IMR-90 (cell line): ENCODE results near the gene MYO1A.

Experiments used
- BHLHE40 ChIP-seq: fragments of 150-350 bp; IDR thresholded peaks from 2 replicates; pipeline ENCODE4 v1.6.1; 2016; ENCODE audit warnings: mild to moderate bottlenecking, low read depth, low read length
- CEBPB ChIP-seq: IDR thresholded peaks from 2 replicates; pipeline ENCODE4 v1.6.1; 2012; ENCODE audit warnings: low read depth, low read length, improper control_type of control experiment
- CTCF ChIP-seq: conservative IDR thresholded peaks from 2 replicates; pipeline ENCODE4 v1.5.1; 2012; ENCODE audit warnings: mild to moderate bottlenecking, low read depth, low read length, improper control_type of control experiment
- FOS ChIP-seq: fragments of 150-350 bp; IDR thresholded peaks from 2 replicates; pipeline ENCODE4 v1.6.1; 2016; ENCODE audit warnings: low read depth, low read length
- MAFK ChIP-seq: IDR thresholded peaks from 2 replicates; pipeline ENCODE4 v1.6.1; 2012; ENCODE audit warnings: low read depth, low read length, improper control_type of control experiment
- MXI1 ChIP-seq: IDR thresholded peaks from 2 replicates; pipeline ENCODE4 v1.6.1; 2012; ENCODE audit warnings: low read depth, mild to moderate bottlenecking, low read length, moderate library complexity, borderline replicate concordance
- NFE2L2 ChIP-seq: fragments of 150-350 bp; IDR thresholded peaks from 2 replicates; pipeline ENCODE4 v1.6.1; 2016; ENCODE audit warnings: low read depth, mild to moderate bottlenecking, low read length
- POLR2A ChIP-seq: IDR thresholded peaks from 2 replicates; pipeline ENCODE4 v1.6.1; 2012; ENCODE audit warnings: mild to moderate bottlenecking, low read depth, low read length
- RAD21 ChIP-seq: IDR thresholded peaks from 2 replicates; pipeline ENCODE4 v1.6.1; 2012; ENCODE audit warnings: low read length, improper control_type of control experiment
- RFX5 ChIP-seq: IDR thresholded peaks from 2 replicates; pipeline ENCODE4 v1.8.0; 2012; ENCODE audit warnings: low read depth, mild to moderate bottlenecking, low read length, moderate library complexity
- USF2 ChIP-seq: fragments of 150-350 bp; IDR thresholded peaks from 2 replicates; pipeline ENCODE4 v1.6.1; 2017; ENCODE audit warnings: mild to moderate bottlenecking, antibody characterized with exemption, low read length, low read depth

- TF ChIP-seq CTCF, result no peak
- TF ChIP-seq POLR2A, result no peak; the same call in none of the 2 replicates
- TF ChIP-seq NFE2L2, result no peak
- no peak for TF ChIP-seq RFX5
- no peak for TF ChIP-seq USF2
- no peak for TF ChIP-seq BHLHE40
- TF ChIP-seq CEBPB, result no peak
- TF ChIP-seq MAFK, result no peak
- no peak for TF ChIP-seq FOS
- no peak; the same call in 1 of the 2 replicates for TF ChIP-seq MXI1
- no peak for TF ChIP-seq RAD21
Observed at GRCh38 chr12:57089271-57090245, 39.6 kb upstream of the MYO1A start.
